B cell (primary cell): Measurements from ENCODE around the gene CD226. TPM values are rescaled to one million over a fixed set of nuclear protein-coding genes. Genes with fewer than 3 reads are reported as not detected.

ENCODE experiments used
- ATAC-seq: fragments of 200-7000 bp; cut with Tn5 transposase; one replicate; pipeline ENCODE4 v1.10.0; 2021; ENCODE audit warnings: low read depth, mild to moderate bottlenecking, moderate number of reproducible peaks, moderate library complexity
- CTCF ChIA-PET: fragments of 350-600 bp; sonication (Branson Sonifier 250); formaldehyde crosslinking; loops from one replicate; lab custom pipeline; 2021; ENCODE audit warnings: antibody characterized with exemption, inconsistent platforms; lab: Charles Lee
- POLR2A ChIA-PET: fragments of 350-600 bp; sonication (Branson Sonifier 250); formaldehyde crosslinking; loops from one replicate; lab custom pipeline; 2021; ENCODE audit warnings: antibody characterized with exemption; lab: Charles Lee
- DNase-seq: peaks from one replicate; pipeline ENCODE4 v3.0.0; 2013
- H2AFZ ChIP-seq: 2 replicates; pipeline ENCODE4 v1.6.1; 2012; ENCODE audit warnings: mild to moderate bottlenecking, low read depth, low read length; ENCODE audit not compliant: insufficient read depth, poor library complexity, severe bottlenecking
- H3K27ac ChIP-seq, 2 donors: 1 replicate in 1 of 2; 2 replicates in 1 of 2; pipeline ENCODE4 v1.5.1; 2012 to 2013; ENCODE audit warnings: low read length in 2 of 2, mild to moderate bottlenecking in 2 of 2, moderate library complexity in 1 of 2
- H3K27me3 ChIP-seq, 4 experiments: fragments of 200-600 bp in 1 of 4; sonication (generic) in 1 of 4; replicated peaks in 1 of 4; 1 replicate in 2 of 4; 2 replicates in 2 of 4; pipeline versions ENCODE4 v1.6.1 to v1.7.0; 2013 to 2016; ENCODE audit warnings: low read length in 3 of 4, mild to moderate bottlenecking in 2 of 4, mixed read lengths in 1 of 4, moderate library complexity in 1 of 4; ENCODE audit not compliant: insufficient read depth in 4 of 4, control insufficient read depth in 3 of 4; ENCODE audit errors: control extremely low read depth in 1 of 4
- H3K36me3 ChIP-seq, 2 experiments: replicated peaks in 1 of 2; 1 replicate in 1 of 2; 2 replicates in 1 of 2; pipeline versions ENCODE4 v1.6.1 to v1.7.1; 2013; ENCODE audit warnings: low read length in 1 of 2; ENCODE audit not compliant: insufficient read depth in 2 of 2, control insufficient read depth in 1 of 2; ENCODE audit errors: control extremely low read depth in 1 of 2, extremely low read depth in 1 of 2
- H3K4me1 ChIP-seq, 2 donors: fragments of 200-600 bp in 1 of 2; sonication (generic) in 1 of 2; 1 replicate in 1 of 2; 2 replicates in 1 of 2; pipeline versions ENCODE4 v1.5.1 to v1.6.1; 2013 to 2017; ENCODE audit warnings: low read length in 2 of 2; ENCODE audit not compliant: control insufficient read depth in 2 of 2, insufficient read depth in 2 of 2
- H3K4me2 ChIP-seq: replicated peaks from 2 replicates; pipeline ENCODE3; 2012; ENCODE audit warnings: mild to moderate bottlenecking, low read depth, low read length; ENCODE audit not compliant: poor library complexity, severe bottlenecking
- H3K4me3 ChIP-seq, 5 experiments: fragments of 200-600 bp in 1 of 5; sonication (generic) in 1 of 5; 1 replicate in 3 of 5; 2 replicates in 2 of 5; pipeline versions ENCODE4 v1.5.1 to v1.7.0; 2011 to 2016; ENCODE audit warnings: low read length in 4 of 5, mild to moderate bottlenecking in 4 of 5, low read depth in 2 of 5, control low read depth in 1 of 5, moderate library complexity in 1 of 5; ENCODE audit not compliant: insufficient read depth in 1 of 5; ENCODE audit errors: control extremely low read depth in 1 of 5, extremely low read depth in 1 of 5
- H3K79me2 ChIP-seq: fragments of 200-600 bp; sonication (generic); one replicate; pipeline ENCODE4 v1.6.0; 2016; ENCODE audit warnings: low read length; ENCODE audit not compliant: control insufficient read depth, insufficient read depth
- H3K9ac ChIP-seq: fragments of 200-600 bp; sonication (generic); 2 replicates; pipeline ENCODE4 v1.6.1; 2017; ENCODE audit warnings: mild to moderate bottlenecking, low read length, moderate library complexity
- H3K9me3 ChIP-seq, 3 donors: one replicate each; pipeline versions ENCODE4 v1.6.1 to v1.7.1; 2013; ENCODE audit warnings: low read length in 2 of 3; ENCODE audit not compliant: control insufficient read depth in 2 of 3, insufficient read depth in 1 of 3; ENCODE audit errors: control extremely low read depth in 1 of 3
- H4K20me1 ChIP-seq: 2 replicates; pipeline ENCODE4 v1.6.0; 2012; ENCODE audit warnings: mild to moderate bottlenecking, low read length; ENCODE audit not compliant: insufficient read depth, control insufficient read depth, poor library complexity, severe bottlenecking
- H3K27ac Mint-ChIP-seq: one replicate; pipeline ENCODE4 v1.8.0; 2021; ENCODE audit warnings: mixed read lengths
- H3K27me3 Mint-ChIP-seq: one replicate; pipeline ENCODE4 v1.8.0; 2021; ENCODE audit warnings: mixed read lengths
- H3K4me1 Mint-ChIP-seq: one replicate; pipeline ENCODE4 v1.8.0; 2021; ENCODE audit warnings: mixed read lengths
- H3K4me3 Mint-ChIP-seq: one replicate; pipeline ENCODE4 v1.8.0; 2021; ENCODE audit warnings: mixed read lengths
- H3K9me3 Mint-ChIP-seq: one replicate; pipeline ENCODE4 v1.8.0; 2022; ENCODE audit warnings: mixed read lengths; ENCODE audit not compliant: insufficient read depth
- CTCF ChIP-seq: fragments of 200-600 bp; IDR thresholded peaks from one replicate; pipeline ENCODE4 v1.8.0; 2022; ENCODE audit warnings: antibody characterized with exemption, mild to moderate bottlenecking
- EZH2 ChIP-seq: IDR thresholded peaks from 2 replicates; pipeline ENCODE4 v1.6.1; 2012; ENCODE audit warnings: borderline replicate concordance, low read depth, mild to moderate bottlenecking, moderate library complexity, low read length; ENCODE audit not compliant: insufficient read depth, poor library complexity, severe bottlenecking
- WGBS: methylation state at CpG from one replicate; pipeline ENCODE4 v1.1.5; 2013; ENCODE audit warnings: missing lambda C conversion rate; ENCODE audit not compliant: insufficient coverage; 5-methylcytosine and 5-hydroxymethylcytosine counted together
- intact Hi-C: fragments of 100-400 bp; cut with micrococcal nuclease; formaldehyde crosslinking; loops from one replicate; pipeline ENCODE4 v1.10.0; 2022
- polyA plus RNA-seq: library from polyadenylated mRNA; depleted of rRNA; stranded (reverse); fragments of >200 nt; gene quantifications from 2 replicates; pipeline ENCODE4 v1.2.3, GENCODE V29; 2012
- total RNA-seq, 2 donors: library from RNA; stranded (reverse); fragments of 120-200 nt in 1 of 2; gene quantifications; 1 replicate in 1 of 2; 2 replicates in 1 of 2; pipeline versions ENCODE4 v1.2.3 to v1.2.4, GENCODE V29; 2013 to 2022

Gene CD226
- total and polyA plus RNA-seq, 2 donors (not counting 1 experiment from before 2014, with no cell fraction given): 0.78 to 2.6 TPM

DNA sequence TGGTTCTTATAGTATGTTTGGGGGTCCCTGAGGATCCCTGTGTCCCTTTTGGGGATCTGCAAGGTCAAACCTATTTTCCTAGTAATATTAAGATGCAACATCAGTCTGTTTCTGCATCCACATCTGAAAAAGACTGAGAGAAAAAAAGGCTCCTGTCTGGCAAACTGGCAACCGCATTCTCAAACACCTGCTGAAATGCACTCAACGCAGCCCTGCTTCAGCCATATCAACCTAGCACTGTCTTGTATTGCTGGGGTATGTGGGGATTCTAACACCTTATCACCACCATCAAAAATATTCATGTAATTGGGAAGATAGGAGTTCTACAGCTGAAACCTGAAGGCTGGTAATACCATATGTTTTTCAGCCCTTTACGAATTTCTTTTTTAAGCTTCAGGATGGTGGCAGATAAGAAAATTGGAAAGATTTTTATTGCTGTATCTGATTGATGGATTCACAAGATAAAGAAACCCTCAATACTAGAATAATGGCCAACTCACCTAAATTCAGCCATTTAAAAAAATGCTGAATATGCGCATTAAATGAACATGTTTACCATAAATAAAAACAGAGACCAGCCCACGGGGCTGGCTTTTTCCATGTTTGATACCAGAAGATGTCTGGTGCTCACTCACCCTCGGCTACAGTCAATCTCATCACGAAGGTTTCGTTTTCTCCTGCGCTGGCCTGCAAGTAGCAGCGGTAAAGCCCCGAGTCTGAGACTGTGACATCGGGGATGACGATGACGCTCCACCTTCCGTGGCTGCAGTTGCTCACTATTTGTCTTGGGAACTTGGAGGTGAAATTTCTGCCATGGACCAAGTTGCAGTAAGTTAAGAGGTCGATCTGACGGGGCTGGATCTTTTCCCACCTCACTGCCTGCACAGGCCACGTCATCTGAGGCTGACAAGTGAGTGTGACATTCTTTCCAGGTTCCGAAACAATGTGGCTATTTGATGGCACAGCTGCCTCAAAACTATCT, 52.3 kb downstream of the CD226 start:
- no peak overlapping the region for H3K27ac Mint-ChIP-seq
- no peak for ATAC-seq
- no peaks in the 10 kb centered on the region for H3K27me3 Mint-ChIP-seq
- ChIA-PET POLR2A (no interaction called here), CTCF (no interaction called here)
- peaks cover 5% of the 10 kb centered on the region for H3K4me1 Mint-ChIP-seq
- Histone ChIP-seq H3K27me3 (no peaks in the 10 kb centered on the region), H3K4me1 (no peaks in the 10 kb centered on the region), H3K27ac (no peak overlapping the region), H3K36me3 (no peaks in the 10 kb centered on the region), H3K79me2 (no peaks in the 10 kb centered on the region), H3K9ac (no peak overlapping the region), H3K9me3 (no peaks in the 10 kb centered on the region), H3K4me2 (no peak overlapping the region), H4K20me1 (no peaks in the 10 kb centered on the region), H3K4me3 (no peak overlapping the region), H2AFZ (no peak overlapping the region)
- no peak for DNase-seq
- TF ChIP-seq CTCF (no peak), EZH2 (no peak)
- intact Hi-C loops: no loop called here
- WGBS: 97% methylated on average over 14 of the region's 19 CpGs
- H3K9me3 Mint-ChIP-seq: no peaks in the 10 kb centered on the region
- no peak overlapping the region for H3K4me3 Mint-ChIP-seq

DNA sequence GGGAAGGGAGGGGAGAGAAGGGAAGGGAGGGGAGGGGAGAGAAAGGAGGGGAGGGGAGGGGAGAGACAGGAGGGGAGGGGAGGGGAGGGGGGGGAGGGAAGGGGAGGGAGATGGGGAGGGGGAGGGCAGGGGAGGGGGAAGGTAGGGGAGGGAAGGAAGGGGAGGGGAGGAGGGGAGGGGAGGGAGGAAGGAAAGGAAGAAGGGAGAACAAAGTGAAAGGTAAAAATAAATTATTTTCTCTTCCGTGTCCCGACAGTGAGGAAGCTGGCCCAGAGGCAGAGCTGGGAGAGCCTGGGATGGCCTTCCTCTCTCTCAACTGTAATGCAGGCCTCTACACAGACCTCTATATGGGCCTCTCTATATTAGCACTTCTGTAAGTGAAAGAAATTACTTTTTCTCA, 53.2 kb downstream of the CD226 start:
- POLR2A ChIA-PET: no interaction called here
- intact Hi-C loops: no loop called here

More for the DNA sequence above, 53.2 kb downstream of the CD226 start:
- Histone ChIP-seq H3K4me3 (no peak overlapping the region), H3K27ac (no peak overlapping the region), H3K4me2 (no peak overlapping the region), H3K36me3 (no peaks in the 10 kb centered on the region), H2AFZ (no peak overlapping the region), H3K9me3 (no peaks in the 10 kb centered on the region), H3K4me1 (no peaks in the 10 kb centered on the region), H3K9ac (no peak overlapping the region), H4K20me1 (no peaks in the 10 kb centered on the region), H3K27me3 (no peaks in the 10 kb centered on the region), H3K79me2 (no peaks in the 10 kb centered on the region)
- ATAC-seq: no peak
- Mint-ChIP-seq H3K27ac (no peak overlapping the region), H3K4me1 (peaks cover 5% of the 10 kb centered on the region), H3K4me3 (no peak overlapping the region), H3K9me3 (no peaks in the 10 kb centered on the region), H3K27me3 (no peaks in the 10 kb centered on the region)
- CTCF ChIA-PET: no interaction called here
- WGBS: no CpG with 5 or more reads among the region's 2 CpGs
- DNase-seq: no peak
- TF ChIP-seq EZH2 (no peak), CTCF (no peak)
